Gastrocnemius medialis (tissue), 4 donors: Measurements from ENCODE around the gene ATP6V0A1. TPM values are rescaled to one million over a fixed set of nuclear protein-coding genes. Genes with fewer than 3 reads are reported as not detected.
A peak's percentile ranks its signal among the peaks of the same experiment; 100 is the strongest.
"Not testable (repeated sequence)": the region's sequence is repeated elsewhere in the genome, so short reads cannot be mapped to it uniquely, and the experiment has no call there.

Source experiments
- ATAC-seq, 2 donors: fragments of 150-250 bp; one replicate each; pipeline ENCODE4 v1.9.1; 2016
- DNase-seq, 2 donors: peaks; one replicate each; pipeline ENCODE4 v3.0.0-alpha.2; 2019
- H3K27ac ChIP-seq, 4 donors: fragments of 200-600 bp; sonication (generic); 1 replicate in 1 of 4; 2 replicates in 3 of 4; pipeline ENCODE4 v1.5.1; 2016 to 2018; ENCODE audit warnings: mild to moderate bottlenecking in 2 of 4, moderate library complexity in 1 of 4
- H3K27me3 ChIP-seq, 3 donors: fragments of 200-600 bp; sonication (generic) in 2 of 3; 1 replicate in 1 of 3; 2 replicates in 2 of 3; pipeline versions ENCODE4 v1.5.1 to v1.6.0; 2016 to 2019; ENCODE audit warnings: mild to moderate bottlenecking in 1 of 3, moderate library complexity in 1 of 3
- H3K36me3 ChIP-seq, 2 donors: fragments of 200-600 bp; sonication (generic) in 1 of 2; one replicate each; pipeline ENCODE4 v1.5.1; 2017 to 2018
- H3K4me1 ChIP-seq, 2 donors: fragments of 200-600 bp; sonication (generic) in 1 of 2; one replicate each; pipeline ENCODE4 v1.5.1; 2016 to 2017; ENCODE audit warnings: mild to moderate bottlenecking in 2 of 2
- H3K4me3 ChIP-seq, 4 donors: fragments of 200-600 bp; sonication (generic) in 3 of 4; 1 replicate in 1 of 4; 2 replicates in 3 of 4; pipeline ENCODE4 v1.5.1; 2016 to 2019; ENCODE audit warnings: mild to moderate bottlenecking in 2 of 4
- H3K9me3 ChIP-seq, 3 donors: fragments of 200-600 bp; sonication (generic) in 2 of 3; 1 replicate in 1 of 3; 2 replicates in 2 of 3; pipeline ENCODE4 v1.5.1; 2016 to 2019
- CTCF ChIP-seq, 5 experiments: fragments of 450-650 bp in 3 of 5; fragments of 200-600 bp in 2 of 5; sonication (generic) in 2 of 5; IDR thresholded peaks in 4 of 5; conservative IDR thresholded peaks in 1 of 5; 1 replicate in 4 of 5; 2 replicates in 1 of 5; pipeline ENCODE4 v1.5.1; 2016 to 2019; ENCODE audit warnings: antibody characterized with exemption in 5 of 5, mild to moderate bottlenecking in 3 of 5, moderate library complexity in 3 of 5
- POLR2A ChIP-seq, 2 donors: fragments of 450-650 bp; IDR thresholded peaks; one replicate each; pipeline ENCODE4 v1.6.1; 2017; ENCODE audit warnings: antibody characterized with exemption in 2 of 2, mild to moderate bottlenecking in 2 of 2, moderate library complexity in 2 of 2
- in situ Hi-C, 4 donors: fragments of 200-750 bp; cut with MboI; loops; one replicate each; pipeline versions ENCODE4 v1.15.0 to v1.8.0; 2017; ENCODE audit warnings: low sequenced_read_pairs in 4 of 4
- intact Hi-C: fragments of 100-400 bp; cut with DNase I; formaldehyde crosslinking; loops from one replicate; pipeline ENCODE4 v1.15.1; 2023; ENCODE audit warnings: low total_unique reads
- total RNA-seq, 4 donors: library from RNA; depleted of rRNA; stranded (reverse); fragments of >200 nt; gene quantifications; one replicate each; pipeline versions ENCODE4 v1.1.0 to v1.2.3, GENCODE V29; 2016

The ATP6V0A1 gene
- total RNA-seq, 4 donors from 2014 or later, result 65.3 to 138 (median 95.3) TPM

- H3K4me3 ChIP-seq, result peak overlapping the region in 2 of 4 donors; percentile 2 to 5
Observed at GRCh38 chr17:42411905-42412679, 46.6 kb upstream of the ATP6V0A1 start.

GRCh38 chr17:42413464-42414040, 45.1 kb upstream of the ATP6V0A1 start:
- intact Hi-C loops, result no loop called here
- no peak overlapping the region for H3K4me3 ChIP-seq
- no peaks in the 10 kb centered on the region for H3K36me3 ChIP-seq
- ATAC-seq (no peak), DNase-seq (no peak)
- no peak for TF ChIP-seq POLR2A (IDR thresholded peaks at IDR 0.05)
- TF ChIP-seq CTCF (IDR thresholded peaks at IDR 0.05 in 4 of 5, conservative IDR thresholded peaks at IDR 0.05 in 1 of 5), result no peak
- in situ Hi-C loops, result loop anchor here in 1 of 4 donors (10.0 kb wide), 1 partner anchor 111 kb away; no protein-coding TSS in a partner anchor
- peak overlapping the region; percentile 96 to 100 (median 98) for H3K27ac ChIP-seq
- H3K4me1 ChIP-seq, result peaks cover 90 to 91% of the 10 kb centered on the region in 2 donors
- no peaks in the 10 kb centered on the region for H3K9me3 ChIP-seq
- H3K27me3 ChIP-seq, result no peaks in the 10 kb centered on the region

More at GRCh38 chr17:42411905-42412679, 46.6 kb upstream of the ATP6V0A1 start:
- DNase-seq (no peak), ATAC-seq (no peak)
- no peaks in the 10 kb centered on the region for H3K9me3 ChIP-seq
- H3K27ac ChIP-seq, result peak overlapping the region; percentile 92 to 100 (median 97)
- H3K36me3 ChIP-seq, result no peaks in the 10 kb centered on the region
- H3K27me3 ChIP-seq, result no peaks in the 10 kb centered on the region
- no peak for TF ChIP-seq CTCF (IDR thresholded peaks at IDR 0.05 in 4 of 5, conservative IDR thresholded peaks at IDR 0.05 in 1 of 5)
- no peak for TF ChIP-seq POLR2A (IDR thresholded peaks at IDR 0.05)
- in situ Hi-C loops (loop anchor here in 1 of 4 donors (10.0 kb wide), 1 partner anchor 113 kb away; no protein-coding TSS in a partner anchor), intact Hi-C loops (no loop called here)
- peaks cover 91% of the 10 kb centered on the region in 2 donors for H3K4me1 ChIP-seq

- Histone ChIP-seq H3K9me3 (no peaks in the 10 kb centered on the region), H3K4me3 (peak overlapping the region in 2 of 4 donors; percentile 30 to 31), H3K36me3 (no peaks in the 10 kb centered on the region), H3K27ac (peak overlapping the region; percentile 96 to 100 (median 98)), H3K4me1 (peaks cover 79 to 85% of the 10 kb centered on the region in 2 donors), H3K27me3 (no peaks in the 10 kb centered on the region)
- TF ChIP-seq CTCF (IDR thresholded peaks at IDR 0.05 in 4 of 5, conservative IDR thresholded peaks at IDR 0.05 in 1 of 5) (no peak), POLR2A (IDR thresholded peaks at IDR 0.05) (no peak)
- ATAC-seq (no peak), DNase-seq (no peak)
- intact Hi-C loops, result no loop called here
- in situ Hi-C loops, result loop anchor here in 1 of 4 donors (10.0 kb wide), 1 partner anchor 110 kb away; no protein-coding TSS in a partner anchor
Observed at GRCh38 chr17:42414704-42415409, 43.8 kb upstream of the ATP6V0A1 start.

- Histone ChIP-seq H3K4me3 (peak overlapping the region in 1 of 4 donors; percentile 3), H3K27ac (peak overlapping the region; percentile 96 to 100 (median 98)), H3K4me1 (peaks cover 65 to 75% of the 10 kb centered on the region in 2 donors)
- in situ Hi-C loops, result loop anchor here in 1 of 4 donors (10.0 kb wide), 1 partner anchor 107 kb away; no protein-coding TSS in a partner anchor
- intact Hi-C loops, H3K36me3 ChIP-seq, ATAC-seq, H3K9me3 ChIP-seq, DNase-seq, H3K27me3 ChIP-seq: not testable (repeated sequence)
Observed at GRCh38 chr17:42417981-42418380, 40.7 kb upstream of the ATP6V0A1 start.
